H1 (cell line): ENCODE measurements around the gene MRPS31. TPM values are rescaled to one million over a fixed set of nuclear protein-coding genes. Genes with fewer than 3 reads are reported as not detected.

Experiments used
- CTCF ChIA-PET: fragments of 300-600 bp; sonication (Branson Sonifier 250); formaldehyde crosslinking; loops from one replicate; lab custom pipeline; 2021; ENCODE audit not compliant: partially characterized antibody; lab: Charles Lee
- POLR2A ChIA-PET: fragments of 300-600 bp; sonication (Branson Sonifier 250); formaldehyde crosslinking; loops from one replicate; lab custom pipeline; 2021; ENCODE audit warnings: inconsistent platforms; ENCODE audit not compliant: partially characterized antibody; lab: Charles Lee
- DNase-seq, 2 experiments: peaks; one replicate each; pipeline versions ENCODE4 v3.0.0 to v3.0.0-alpha.2; 2010 to 2022; ENCODE audit warnings: low spot score in 2 of 2, low read depth in 1 of 2, mixed read lengths in 1 of 2
- FAIRE-seq: peaks from 2 replicates; lab custom pipeline; 2011; peaks lifted over from hg19 to GRCh38; lab: Jason Lieb, UNC
- H2AFZ ChIP-seq: 2 replicates; pipeline ENCODE4 v1.8.1; 2012; ENCODE audit warnings: low read length, inconsistent platforms
- H2AK5ac ChIP-seq: 2 replicates; pipeline ENCODE4 v1.6.1; 2013; ENCODE audit warnings: low read depth, low read length
- H2BK120ac ChIP-seq: replicated peaks from 2 replicates; pipeline ENCODE3; 2013; ENCODE audit warnings: low read depth, low read length, inconsistent platforms
- H2BK12ac ChIP-seq: 2 replicates; pipeline ENCODE4 v1.6.1; 2013; ENCODE audit warnings: low read depth, low read length
- H2BK15ac ChIP-seq: 2 replicates; pipeline ENCODE4 v1.6.1; 2013; ENCODE audit warnings: low read length
- H2BK20ac ChIP-seq: 2 replicates; pipeline ENCODE4 v1.6.1; 2013; ENCODE audit warnings: low read length
- H2BK5ac ChIP-seq: 2 replicates; pipeline ENCODE4 v1.6.1; 2013; ENCODE audit warnings: low read depth, low read length
- H3K14ac ChIP-seq: 2 replicates; pipeline ENCODE4 v1.6.1; 2013; ENCODE audit warnings: inconsistent platforms; ENCODE audit not compliant: insufficient read length
- H3K18ac ChIP-seq: 2 replicates; pipeline ENCODE4 v1.6.1; 2013; ENCODE audit warnings: low read length; ENCODE audit errors: extremely low read depth
- H3K23ac ChIP-seq: 2 replicates; pipeline ENCODE4 v1.6.1; 2013; ENCODE audit warnings: inconsistent platforms; ENCODE audit not compliant: insufficient read length
- H3K23me2 ChIP-seq: 2 replicates; pipeline ENCODE4 v1.6.1; 2013; ENCODE audit warnings: low read depth, low read length
- H3K27ac ChIP-seq: 2 replicates; pipeline ENCODE4 v1.6.1; 2011; ENCODE audit warnings: low read depth, low read length, inconsistent platforms
- H3K27me3 ChIP-seq, 4 experiments: replicated peaks in 1 of 4; 1 replicate in 1 of 4; 2 replicates in 3 of 4; pipeline versions ENCODE4 v1.6.1 to v1.8.1; 2011 to 2013; ENCODE audit warnings: low read length in 3 of 4, mild to moderate bottlenecking in 3 of 4, inconsistent platforms in 2 of 4, mixed read lengths in 2 of 4, moderate library complexity in 1 of 4; ENCODE audit not compliant: control insufficient read depth in 3 of 4, insufficient read depth in 3 of 4; ENCODE audit errors: extremely low read depth in 1 of 4
- H3K36me3 ChIP-seq, 4 experiments: 2 replicates each; pipeline versions ENCODE4 v1.6.1 to v1.8.1; 2011 to 2013; ENCODE audit warnings: mild to moderate bottlenecking in 4 of 4, low read length in 3 of 4, moderate library complexity in 2 of 4, control low read depth in 1 of 4, inconsistent platforms in 1 of 4; ENCODE audit not compliant: insufficient read depth in 4 of 4, control insufficient read depth in 2 of 4
- H3K4ac ChIP-seq: replicated peaks from 2 replicates; pipeline ENCODE3; 2013; ENCODE audit warnings: low read length, low read depth, mixed read lengths, inconsistent platforms; ENCODE audit not compliant: insufficient read length
- H3K4me1 ChIP-seq, 4 experiments: replicated peaks in 1 of 4; 1 replicate in 1 of 4; 2 replicates in 3 of 4; pipeline versions ENCODE4 v1.6.1 to v1.8.1; 2011 to 2013; ENCODE audit warnings: low read length in 3 of 4, inconsistent platforms in 2 of 4, mixed read lengths in 1 of 4; ENCODE audit not compliant: insufficient read depth in 4 of 4, control insufficient read depth in 3 of 4
- H3K4me2 ChIP-seq, 2 experiments: 2 replicates each; pipeline versions ENCODE4 v1.6.1 to v1.8.1; 2011 to 2013; ENCODE audit warnings: low read depth in 2 of 2, low read length in 2 of 2, control low read depth in 1 of 2, inconsistent platforms in 1 of 2, mild to moderate bottlenecking in 1 of 2; ENCODE audit not compliant: insufficient read depth in 1 of 2
- H3K4me3 ChIP-seq, 4 experiments: fragments of 200-600, 300-600 bp in 1 of 4; sonication (generic), shearing (Covaris generic), sonication (Bioruptor Twin) in 1 of 4; 2 replicates each; pipeline versions ENCODE4 v1.5.1 to v1.8.1; 2011 to 2016; ENCODE audit warnings: low read length in 4 of 4, low read depth in 3 of 4, control low read depth in 2 of 4, inconsistent platforms in 2 of 4, mild to moderate bottlenecking in 2 of 4, mixed read lengths in 1 of 4, moderate library complexity in 1 of 4; ENCODE audit not compliant: insufficient read depth in 2 of 4; ENCODE audit errors: extremely low read depth in 1 of 4
- H3K56ac ChIP-seq: replicated peaks from 2 replicates; pipeline ENCODE3; 2013; ENCODE audit warnings: low read depth, mild to moderate bottlenecking, mixed read lengths, low read length, inconsistent platforms; ENCODE audit not compliant: insufficient read length
- H3K79me1 ChIP-seq: 2 replicates; pipeline ENCODE4 v1.6.1; 2013; ENCODE audit warnings: low read depth, low read length, control low read depth
- H3K79me2 ChIP-seq, 2 experiments: 2 replicates each; pipeline versions ENCODE4 v1.6.1 to v1.8.1; 2012 to 2013; ENCODE audit warnings: low read length in 2 of 2, mild to moderate bottlenecking in 2 of 2, inconsistent platforms in 1 of 2; ENCODE audit not compliant: insufficient read depth in 2 of 2, control insufficient read depth in 1 of 2
- H3K9ac ChIP-seq, 4 experiments: replicated peaks in 1 of 4; 1 replicate in 1 of 4; 2 replicates in 3 of 4; pipeline versions ENCODE4 v1.6.1 to v1.8.1; 2011 to 2013; ENCODE audit warnings: low read depth in 3 of 4, low read length in 3 of 4, control low read depth in 2 of 4, mild to moderate bottlenecking in 2 of 4, moderate library complexity in 2 of 4, inconsistent platforms in 1 of 4; ENCODE audit errors: extremely low read depth in 1 of 4
- H3K9me3 ChIP-seq, 2 experiments: 2 replicates each; pipeline versions ENCODE4 v1.6.1 to v1.8.1; 2012 to 2013; ENCODE audit warnings: mild to moderate bottlenecking in 2 of 2, moderate library complexity in 2 of 2, control low read depth in 1 of 2, inconsistent platforms in 1 of 2, low read depth in 1 of 2, low read length in 1 of 2, mixed read lengths in 1 of 2; ENCODE audit not compliant: insufficient read depth in 2 of 2
- H4K20me1 ChIP-seq, 2 experiments: replicated peaks in 1 of 2; 2 replicates each; pipeline versions ENCODE3 to v1.8.1; 2011 to 2013; ENCODE audit warnings: inconsistent platforms in 2 of 2, low read length in 2 of 2, mild to moderate bottlenecking in 1 of 2; ENCODE audit not compliant: insufficient read depth in 2 of 2, control insufficient read depth in 1 of 2
- H4K5ac ChIP-seq: 2 replicates; pipeline ENCODE4 v1.6.1; 2013; ENCODE audit warnings: low read length, low read depth, mixed read lengths, inconsistent platforms; ENCODE audit not compliant: insufficient read length
- H4K8ac ChIP-seq: 2 replicates; pipeline ENCODE4 v1.8.0; 2013; ENCODE audit warnings: mild to moderate bottlenecking, moderate library complexity, low read length, inconsistent platforms; ENCODE audit not compliant: insufficient read depth; ENCODE audit errors: extremely low read depth
- H4K91ac ChIP-seq: replicated peaks from 2 replicates; pipeline ENCODE3; 2013; ENCODE audit warnings: low read length, mixed read lengths, inconsistent platforms; ENCODE audit not compliant: insufficient read length
- ASH2L ChIP-seq: fragments of 200-600, 300-600 bp; sonication (generic); IDR thresholded peaks from one replicate; pipeline ENCODE4 v1.7.1; 2017; ENCODE audit warnings: low read length
- CEBPB ChIP-seq: IDR thresholded peaks from 2 replicates; pipeline ENCODE4 v1.6.1; 2012; ENCODE audit warnings: low read depth, low read length
- CTBP2 ChIP-seq: IDR thresholded peaks from 2 replicates; pipeline ENCODE4 v1.7.0; 2011; ENCODE audit warnings: borderline replicate concordance, mild to moderate bottlenecking, moderate library complexity, mixed read lengths, low read length; ENCODE audit not compliant: insufficient read depth, insufficient read length
- HDAC2 ChIP-seq, 2 experiments: fragments of 300-600 bp in 1 of 2; sonication (generic) in 1 of 2; IDR thresholded peaks; 2 replicates each; pipeline ENCODE4 v1.6.1; 2011 to 2012; ENCODE audit warnings: low read depth in 2 of 2, low read length in 2 of 2, mild to moderate bottlenecking in 2 of 2, moderate library complexity in 2 of 2, borderline replicate concordance in 1 of 2, inconsistent platforms in 1 of 2
- POU5F1 ChIP-seq: IDR thresholded peaks from 2 replicates; pipeline ENCODE4 v1.6.1; 2011; ENCODE audit warnings: low read depth, mild to moderate bottlenecking, low read length, moderate library complexity
- RFX5 ChIP-seq: IDR thresholded peaks from 2 replicates; pipeline ENCODE4 v1.6.1; 2011; ENCODE audit warnings: low read depth, low read length, improper control_type of control experiment, borderline replicate concordance
- SIRT6 ChIP-seq: IDR thresholded peaks from one replicate; pipeline ENCODE4 v1.7.1; 2012; ENCODE audit warnings: low read length, inconsistent platforms
- SP4 ChIP-seq: IDR thresholded peaks from 2 replicates; pipeline ENCODE4 v1.6.1; 2012; ENCODE audit warnings: low read length, inconsistent platforms
- WGBS, 2 experiments: shearing (Covaris generic) in 1 of 2; methylation state at CpG; one replicate each; pipeline versions ENCODE4 v1.1.6 to v1.1.7; 2013 to 2015; ENCODE audit warnings: low lambda C conversion rate in 2 of 2, mixed read lengths in 2 of 2, inconsistent platforms in 1 of 2, low coverage in 1 of 2, missing lambda C conversion rate in 1 of 2; ENCODE audit not compliant: insufficient replicate concordance in 2 of 2, insufficient coverage in 1 of 2, insufficient read length in 1 of 2; ENCODE audit errors: extremely low coverage in 1 of 2, missing lambda C conversion rate in 1 of 2; 5-methylcytosine and 5-hydroxymethylcytosine counted together
- polyA plus RNA-seq, 7 experiments: library from polyadenylated mRNA; depleted of rRNA in 3 of 7; stranded (reverse) in 5 of 7; unstranded in 2 of 7; fragments of >200 nt in 5 of 7; fragments of 200-250 nt in 2 of 7; gene quantifications; 1 replicate in 5 of 7; 2 replicates in 1 of 7; 4 replicates in 1 of 7; pipeline versions ENCODE4 v1.2.1 to v1.2.3, GENCODE V29; 2011 to 2013; ENCODE audit warnings: missing spikeins in 2 of 7, mixed read lengths in 2 of 7
- total RNA-seq: library from RNA; stranded (reverse); fragmentation: NEBNext Ultra II Directional; extraction: Animal tissue kit (Norgen Biotek cat#: 25700); gene quantifications from 2 replicates; pipeline ENCODE4 v1.2.1, GENCODE V29; 2021

The MRPS31 gene
- total and polyA plus RNA-seq, 2 of the 8 experiments (the other 6 are each of a cell fraction or from before 2014, with no cell fraction given): 13.6 to 33.3 TPM

- 54% methylated on average over 6 of the region's 6 CpGs; no CpG with 5 or more reads in 1 of the 2 experiments for WGBS, 2 experiments
- no peaks in the 10 kb centered on the region for H4K20me1 ChIP-seq
- H2BK5ac ChIP-seq: no peak overlapping the region
- H3K36me3 ChIP-seq: no peaks in the 10 kb centered on the region
- no peak overlapping the region for H4K8ac ChIP-seq
- H3K4me3 ChIP-seq: peak overlapping the region in 1 of 4 experiments; percentile 3; a peak in 1 of 8 replicates
- H3K4me2 ChIP-seq: peak overlapping the region in 1 of 2 experiments; percentile 88; a peak in 1 of 4 replicates
- H3K14ac ChIP-seq: no peak overlapping the region
- ChIA-PET POLR2A (interaction anchor here (0.7 to 1.6 kb wide), 2 partner anchors 16 to 97 kb away, joined by 3 read pairs; no protein-coding TSS in a partner anchor), CTCF (interaction anchor here (8.2 kb wide), 1 partner anchor 11 kb away, joined by 74 read pairs; no protein-coding TSS in a partner anchor)
- H2BK15ac ChIP-seq: no peak overlapping the region
- FAIRE-seq (no peak), DNase-seq (no peak)
- peaks cover 12 to 19% (median 14%) of the 10 kb centered on the region in 4 experiments for H3K4me1 ChIP-seq
- H2BK20ac ChIP-seq: no peak overlapping the region
- no peaks in the 10 kb centered on the region for H3K9me3 ChIP-seq
- H3K23ac ChIP-seq: no peak overlapping the region
- no peak overlapping the region for H3K56ac ChIP-seq
- peak overlapping the region; percentile 70 for H4K91ac ChIP-seq
- peak overlapping the region; percentile 56; the same call in 1 of the 2 replicates for H3K18ac ChIP-seq
- H2AK5ac ChIP-seq: no peak overlapping the region
- H3K27ac ChIP-seq: no peak overlapping the region
- H3K79me1 ChIP-seq: no peaks in the 10 kb centered on the region
- H2AFZ ChIP-seq: no peak overlapping the region
- H3K23me2 ChIP-seq: peaks cover 3% of the 10 kb centered on the region
- no peak overlapping the region for H3K9ac ChIP-seq
- no peak overlapping the region for H4K5ac ChIP-seq
- H3K79me2 ChIP-seq: no peaks in the 10 kb centered on the region
- peak overlapping the region; percentile 77 for H2BK120ac ChIP-seq
- no peak overlapping the region for H3K4ac ChIP-seq
- H3K27me3 ChIP-seq: no peaks in the 10 kb centered on the region
- H2BK12ac ChIP-seq: no peak overlapping the region; the same call in 1 of the 2 replicates
- TF ChIP-seq RFX5: no peak
- TF ChIP-seq ASH2L: no peak
- TF ChIP-seq SP4: no peak
- TF ChIP-seq SIRT6: no peak
- no peak for TF ChIP-seq CTBP2
- TF ChIP-seq POU5F1: no peak
- no peak for TF ChIP-seq HDAC2 (IDR thresholded peaks at IDR 0.05; ENCODE audit: borderline replicate concordance in 1 of 2, low read depth in 2 of 2, low read length in 2 of 2)
- TF ChIP-seq CEBPB: no peak
Observed at GRCh38 chr13:40679480-40679985, 91.5 kb downstream of the MRPS31 start.
